Measurements from ENCODE around the gene PEX26. TPM values are rescaled to one million over a fixed set of nuclear protein-coding genes. Genes with fewer than 3 reads are reported as not detected.

The PEX26 gene
- polyA plus RNA-seq, 1 donor (not counting 4 experiments of a cell fraction or from before 2014, with no cell fraction given) = 23.0 TPM

GRCh38 chr22:18101536-18101935 lies 23.7 kb downstream of the PEX26 start:
- dilution Hi-C loops (cut with MboI; ENCODE audit: extremely low pct_ligation_motif_present, low sequenced_read_pairs) = no loop called here

DNA sequence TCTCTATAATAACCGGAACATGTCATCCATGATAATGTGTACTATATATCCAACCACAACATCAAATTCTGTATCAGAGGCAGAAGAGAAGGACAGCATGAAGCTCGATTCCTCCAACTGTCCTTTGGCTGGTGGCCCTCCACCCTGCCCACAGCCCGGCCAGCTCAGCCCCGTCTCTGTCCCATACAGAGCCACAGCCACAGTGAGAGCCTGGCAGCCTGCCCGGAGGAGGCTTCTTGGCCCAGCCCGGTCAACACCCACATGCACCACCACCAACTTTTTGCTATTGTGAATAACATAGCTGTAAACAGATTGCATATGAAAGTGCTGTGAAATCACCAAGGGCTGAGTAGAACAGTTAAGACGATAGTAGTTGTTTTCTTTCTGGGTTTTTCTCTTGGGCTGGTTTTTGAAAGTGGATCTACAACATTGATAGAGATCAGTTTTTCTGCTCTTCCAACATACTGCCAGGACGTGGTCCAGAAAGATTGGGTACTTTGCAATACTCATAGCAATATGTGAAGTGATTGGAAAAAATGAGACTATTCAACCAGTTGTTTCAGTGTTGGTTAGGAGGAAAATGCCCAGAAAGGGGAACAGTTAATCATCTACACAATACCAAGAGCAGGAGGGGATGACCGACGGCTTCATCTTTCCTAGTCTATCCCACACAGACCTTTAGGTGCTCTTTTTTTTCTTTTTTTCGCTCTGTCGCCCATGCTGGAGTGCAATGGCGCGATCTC lies 25.9 kb downstream of the PEX26 start:
- no peak overlapping the region for H3K27ac ChIP-seq (ENCODE audit: control insufficient read depth, insufficient read depth, low read length)
- H4K20me1 ChIP-seq (ENCODE audit: control insufficient read depth, extremely low read depth, insufficient read depth, low read length) = no peaks in the 10 kb centered on the region
- no peaks in the 10 kb centered on the region for H3K9me3 ChIP-seq (ENCODE audit: control insufficient read depth, low read depth, low read length)
- TF ChIP-seq, protein P1, sequence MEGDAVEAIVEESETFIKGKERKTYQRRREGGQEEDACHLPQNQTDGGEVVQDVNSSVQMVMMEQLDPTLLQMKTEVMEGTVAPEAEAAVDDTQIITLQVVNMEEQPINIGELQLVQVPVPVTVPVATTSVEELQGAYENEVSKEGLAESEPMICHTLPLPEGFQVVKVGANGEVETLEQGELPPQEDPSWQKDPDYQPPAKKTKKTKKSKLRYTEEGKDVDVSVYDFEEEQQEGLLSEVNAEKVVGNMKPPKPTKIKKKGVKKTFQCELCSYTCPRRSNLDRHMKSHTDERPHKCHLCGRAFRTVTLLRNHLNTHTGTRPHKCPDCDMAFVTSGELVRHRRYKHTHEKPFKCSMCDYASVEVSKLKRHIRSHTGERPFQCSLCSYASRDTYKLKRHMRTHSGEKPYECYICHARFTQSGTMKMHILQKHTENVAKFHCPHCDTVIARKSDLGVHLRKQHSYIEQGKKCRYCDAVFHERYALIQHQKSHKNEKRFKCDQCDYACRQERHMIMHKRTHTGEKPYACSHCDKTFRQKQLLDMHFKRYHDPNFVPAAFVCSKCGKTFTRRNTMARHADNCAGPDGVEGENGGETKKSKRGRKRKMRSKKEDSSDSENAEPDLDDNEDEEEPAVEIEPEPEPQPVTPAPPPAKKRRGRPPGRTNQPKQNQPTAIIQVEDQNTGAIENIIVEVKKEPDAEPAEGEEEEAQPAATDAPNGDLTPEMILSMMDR (optimal IDR thresholded peaks at IDR 0.05 in 1 of 3, IDR thresholded peaks at IDR 0.05 in 1 of 3, conservative IDR thresholded peaks at IDR 0.05 in 1 of 3; ENCODE audit: extremely low read depth in 1 of 3, insufficient read depth in 2 of 3, low read length in 3 of 3) = no peak
- TF ChIP-seq EZH2 (IDR thresholded peaks at IDR 0.05; ENCODE audit: low read length) = no peak
- no peaks in the 10 kb centered on the region for H3K9me1 ChIP-seq (ENCODE audit: control insufficient read depth, extremely low read depth, insufficient read depth, low read length)
- FAIRE-seq (no peak), DNase-seq (ENCODE audit: low read depth, low spot score) (no peak)
- no peak overlapping the region for H3K4me3 ChIP-seq (ENCODE audit: control insufficient read depth in 2 of 3, extremely low read depth in 1 of 3, insufficient read depth in 2 of 3, low read depth in 1 of 3, low read length in 3 of 3)
- H3K4me2 ChIP-seq (ENCODE audit: control insufficient read depth, extremely low read depth, insufficient read depth, low read depth, low read length) = no peak overlapping the region
- H2AFZ ChIP-seq (ENCODE audit: control insufficient read depth, low read length) = no peak overlapping the region
- no peak overlapping the region for H3K9ac ChIP-seq (ENCODE audit: control insufficient read depth, extremely low read depth, insufficient read depth, low read length)
- dilution Hi-C loops (cut with MboI; ENCODE audit: extremely low pct_ligation_motif_present, low sequenced_read_pairs) = no loop called here
- no peaks in the 10 kb centered on the region for H3K79me2 ChIP-seq (ENCODE audit: control insufficient read depth, insufficient read depth, low read length)
- H3K36me3 ChIP-seq (ENCODE audit: control insufficient read depth in 2 of 2, extremely low read depth in 1 of 2, insufficient read depth in 2 of 2, low read length in 2 of 2) = peaks cover 0 to 4% of the 10 kb centered on the region in 2 experiments
- H3K4me1 ChIP-seq (ENCODE audit: control insufficient read depth, extremely low read depth, insufficient read depth, low read length) = no peaks in the 10 kb centered on the region
- H3K27me3 ChIP-seq (ENCODE audit: control insufficient read depth, extremely low read depth, insufficient read depth, low read length) = no peaks in the 10 kb centered on the region

More at GRCh38 chr22:18101536-18101935, 23.7 kb downstream of the PEX26 start:
- Histone ChIP-seq H2AFZ (ENCODE audit: control insufficient read depth, low read length) (no peak overlapping the region), H3K9ac (ENCODE audit: control insufficient read depth, extremely low read depth, insufficient read depth, low read length) (no peak overlapping the region), H3K9me1 (ENCODE audit: control insufficient read depth, extremely low read depth, insufficient read depth, low read length) (no peaks in the 10 kb centered on the region), H3K27me3 (ENCODE audit: control insufficient read depth, extremely low read depth, insufficient read depth, low read length) (no peaks in the 10 kb centered on the region), H3K36me3 (ENCODE audit: control insufficient read depth in 2 of 2, extremely low read depth in 1 of 2, insufficient read depth in 2 of 2, low read length in 2 of 2) (peaks cover 0 to 4% of the 10 kb centered on the region in 2 experiments), H3K4me1 (ENCODE audit: control insufficient read depth, extremely low read depth, insufficient read depth, low read length) (no peaks in the 10 kb centered on the region), H3K4me2 (ENCODE audit: control insufficient read depth, extremely low read depth, insufficient read depth, low read depth, low read length) (no peak overlapping the region), H3K9me3 (ENCODE audit: control insufficient read depth, low read depth, low read length) (no peaks in the 10 kb centered on the region), H3K27ac (ENCODE audit: control insufficient read depth, insufficient read depth, low read length) (no peak overlapping the region), H3K79me2 (ENCODE audit: control insufficient read depth, insufficient read depth, low read length) (no peaks in the 10 kb centered on the region), H3K4me3 (ENCODE audit: control insufficient read depth in 2 of 3, extremely low read depth in 1 of 3, insufficient read depth in 2 of 3, low read depth in 1 of 3, low read length in 3 of 3) (no peak overlapping the region), H4K20me1 (ENCODE audit: control insufficient read depth, extremely low read depth, insufficient read depth, low read length) (no peaks in the 10 kb centered on the region)
- DNase-seq (ENCODE audit: low read depth, low spot score) (no peak), FAIRE-seq (no peak)
- TF ChIP-seq, protein P1 (optimal IDR thresholded peaks at IDR 0.05 in 1 of 3, IDR thresholded peaks at IDR 0.05 in 1 of 3, conservative IDR thresholded peaks at IDR 0.05 in 1 of 3; ENCODE audit: extremely low read depth in 1 of 3, insufficient read depth in 2 of 3, low read length in 3 of 3) = no peak
- TF ChIP-seq EZH2 (IDR thresholded peaks at IDR 0.05; ENCODE audit: low read length) = no peak

Data from keratinocyte (primary cell).